Calu3 (cell line): ENCODE results near the gene DDX31. TPM values are rescaled to one million over a fixed set of nuclear protein-coding genes. Genes with fewer than 3 reads are reported as not detected.

Experiments used
- BruUV-seq: library from RNA; stranded (reverse); fragments of 400-500 nt; replicated peaks from 2 replicates; lab custom pipeline; 2021; lab: Mats Ljungman, UMichigan
- CTCF ChIA-PET: fragments of 300-600 bp; sonication (Branson Sonifier 250); formaldehyde crosslinking; loops from one replicate; lab custom pipeline; 2022; ENCODE audit warnings: antibody characterized with exemption; lab: Charles Lee
- DNase-seq: peaks from one replicate; pipeline ENCODE4 v3.0.0; 2022
- H3K27ac Mint-ChIP-seq: one replicate; pipeline ENCODE4 v1.8.0; 2022; ENCODE audit warnings: mixed read lengths; ENCODE audit not compliant: unreplicated experiment
- H3K27me3 Mint-ChIP-seq: one replicate; pipeline ENCODE4 v1.8.0; 2022; ENCODE audit warnings: mixed read lengths; ENCODE audit not compliant: unreplicated experiment
- H3K36me3 Mint-ChIP-seq: one replicate; pipeline ENCODE4 v1.8.0; 2022; ENCODE audit warnings: mild to moderate bottlenecking, moderate library complexity, mixed read lengths; ENCODE audit not compliant: insufficient read depth, unreplicated experiment
- H3K4me1 Mint-ChIP-seq: one replicate; pipeline ENCODE4 v1.8.0; 2022; ENCODE audit warnings: mild to moderate bottlenecking, low read depth, mixed read lengths; ENCODE audit not compliant: unreplicated experiment
- H3K4me3 Mint-ChIP-seq: one replicate; pipeline ENCODE4 v1.8.0; 2022; ENCODE audit warnings: mild to moderate bottlenecking, low read depth, moderate library complexity, mixed read lengths; ENCODE audit not compliant: unreplicated experiment
- H3K9me3 Mint-ChIP-seq: one replicate; pipeline ENCODE4 v1.8.0; 2022; ENCODE audit warnings: low read depth, mixed read lengths; ENCODE audit not compliant: unreplicated experiment
- CTCF ChIP-seq: fragments of 200-600 bp; IDR thresholded peaks from one replicate; pipeline ENCODE4 v1.8.0; 2022; ENCODE audit warnings: antibody characterized with exemption; ENCODE audit not compliant: unreplicated experiment
- intact Hi-C: fragments of 100-400 bp; cut with micrococcal nuclease; formaldehyde crosslinking; loops from one replicate; pipeline ENCODE4 v1.10.0; 2022; ENCODE audit not compliant: unreplicated experiment
- total RNA-seq: library from RNA; stranded (reverse); gene quantifications from 2 replicates; pipeline ENCODE4 v1.2.3, GENCODE V29; 2022

Gene DDX31
- total RNA-seq, 1 experiment from 2014 or later, result 18.4 TPM

DNA sequence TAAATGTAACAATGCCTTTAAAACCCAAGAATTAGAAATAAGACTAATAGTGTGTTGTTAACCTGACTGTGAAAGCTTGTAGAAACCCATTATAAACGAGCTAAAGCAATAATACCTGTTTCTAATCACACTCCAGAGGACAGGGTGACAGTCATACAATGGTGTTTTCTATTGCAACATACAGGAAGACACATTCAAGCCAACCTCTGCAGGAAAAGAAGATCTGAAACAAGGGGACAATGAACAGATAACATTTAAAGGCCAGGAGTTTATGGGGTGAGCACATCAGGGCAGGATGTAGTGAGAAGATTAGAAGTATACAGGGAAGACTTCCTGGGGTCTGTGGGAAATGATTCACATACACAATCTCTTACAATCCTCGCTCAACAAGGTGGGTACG lies 73.6 kb downstream of the DDX31 start:
- no TSS peak for BruUV-seq
- H3K36me3 Mint-ChIP-seq, result peaks cover 10% of the 10 kb centered on the region

GRCh38 chr9:132595319-132595718 lies 74.5 kb downstream of the DDX31 start:
- intact Hi-C loops, result no loop called here
- CTCF ChIA-PET, result no interaction called here
- Mint-ChIP-seq H3K36me3 (peaks cover 10% of the 10 kb centered on the region), H3K9me3 (no peaks in the 10 kb centered on the region), H3K4me1 (peaks cover 8% of the 10 kb centered on the region), H3K27ac (no peak overlapping the region), H3K4me3 (no peak overlapping the region), H3K27me3 (peaks cover 5% of the 10 kb centered on the region)
- no TSS peak for BruUV-seq
- TF ChIP-seq CTCF, result no peak
- DNase-seq, result no peak

More for the DNA sequence above, 73.6 kb downstream of the DDX31 start:
- H3K4me1 Mint-ChIP-seq, result peaks cover 8% of the 10 kb centered on the region
- H3K4me3 Mint-ChIP-seq, result no peak overlapping the region
- intact Hi-C loops, result no loop called here
- H3K27me3 Mint-ChIP-seq, result no peaks in the 10 kb centered on the region
- H3K27ac Mint-ChIP-seq, result no peak overlapping the region
- H3K9me3 Mint-ChIP-seq, result no peaks in the 10 kb centered on the region
- TF ChIP-seq CTCF, result no peak
- CTCF ChIA-PET, result no interaction called here
- no peak for DNase-seq

- intact Hi-C loops, result no loop called here
- H3K27ac Mint-ChIP-seq, result no peak overlapping the region
- DNase-seq, result no peak
- CTCF ChIA-PET, result no interaction called here
- peaks cover 10% of the 10 kb centered on the region for H3K36me3 Mint-ChIP-seq
- peaks cover 14% of the 10 kb centered on the region for H3K27me3 Mint-ChIP-seq
- no peak for TF ChIP-seq CTCF
- H3K4me3 Mint-ChIP-seq, result no peak overlapping the region
- peaks cover 8% of the 10 kb centered on the region for H3K4me1 Mint-ChIP-seq
- no TSS peak for BruUV-seq
- H3K9me3 Mint-ChIP-seq, result no peaks in the 10 kb centered on the region
Measured at GRCh38 chr9:132594412-132594811, 75.4 kb downstream of the DDX31 start.

DNA sequence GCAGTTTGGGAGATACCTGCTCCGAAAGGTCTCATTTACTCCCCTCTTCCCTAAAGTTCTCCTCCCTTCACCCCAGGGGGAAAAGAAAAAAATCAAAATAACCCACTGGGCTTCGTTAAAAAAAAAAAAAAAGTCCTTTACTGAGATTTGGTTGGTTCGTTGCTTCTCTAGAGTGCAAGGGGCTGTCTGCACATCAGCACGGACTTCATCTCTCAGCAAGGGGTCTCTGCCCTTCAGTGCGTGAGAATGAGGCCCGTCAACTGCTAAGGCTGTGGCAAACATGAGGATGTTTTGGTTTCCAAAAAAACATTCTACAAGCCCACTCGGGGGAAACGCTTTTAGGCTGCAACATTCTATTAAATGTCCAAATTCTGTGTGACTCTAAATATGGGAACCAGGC lies 77.3 kb downstream of the DDX31 start:
- Mint-ChIP-seq H3K27me3 (peaks cover 30% of the 10 kb centered on the region), H3K4me3 (no peak overlapping the region), H3K4me1 (peaks cover 8% of the 10 kb centered on the region), H3K9me3 (no peaks in the 10 kb centered on the region), H3K27ac (no peak overlapping the region), H3K36me3 (peaks cover 10% of the 10 kb centered on the region)
- no peak for DNase-seq
- CTCF ChIA-PET, result no interaction called here
- intact Hi-C loops, result no loop called here
- no peak for TF ChIP-seq CTCF
- no TSS peak for BruUV-seq
